Small intestine (tissue), 7 donors: Measurements from ENCODE around the gene FBXO31. TPM values are rescaled to one million over a fixed set of nuclear protein-coding genes. Genes with fewer than 3 reads are reported as not detected.

Source experiments
- DNase-seq, 2 donors: peaks; one replicate each; pipeline versions ENCODE4 v3.0.0 to v3.0.0-alpha.2; 2013
- FAIRE-seq: peaks from 2 replicates; lab custom pipeline; 2012; peaks lifted over from hg19 to GRCh38; lab: Jason Lieb, UNC
- H3K27ac ChIP-seq, 3 donors: one replicate each; pipeline ENCODE4 v1.5.1; 2013; ENCODE audit warnings: low read length in 2 of 3, mild to moderate bottlenecking in 2 of 3, control low read depth in 1 of 3, inconsistent platforms in 1 of 3, low read depth in 1 of 3, moderate library complexity in 1 of 3
- H3K27me3 ChIP-seq, 3 donors: one replicate each; pipeline ENCODE4 v1.6.1; 2013; ENCODE audit warnings: low read length in 3 of 3, inconsistent platforms in 1 of 3; ENCODE audit not compliant: control insufficient read depth in 3 of 3, insufficient read depth in 3 of 3
- H3K36me3 ChIP-seq, 3 donors: one replicate each; pipeline ENCODE4 v1.6.1; 2013; ENCODE audit warnings: low read length in 3 of 3, inconsistent platforms in 1 of 3, low read depth in 1 of 3, mild to moderate bottlenecking in 1 of 3, moderate library complexity in 1 of 3; ENCODE audit not compliant: control insufficient read depth in 3 of 3, insufficient read depth in 2 of 3
- H3K4me1 ChIP-seq, 3 donors: one replicate each; pipeline ENCODE4 v1.6.1; 2013; ENCODE audit warnings: low read length in 2 of 3, inconsistent platforms in 1 of 3, low read depth in 1 of 3, mild to moderate bottlenecking in 1 of 3, moderate library complexity in 1 of 3; ENCODE audit not compliant: control insufficient read depth in 3 of 3, insufficient read depth in 2 of 3
- H3K4me3 ChIP-seq, 3 donors: one replicate each; pipeline ENCODE4 v1.5.1; 2013; ENCODE audit warnings: low read length in 3 of 3, control low read depth in 1 of 3, inconsistent platforms in 1 of 3, low read depth in 1 of 3, mild to moderate bottlenecking in 1 of 3, moderate library complexity in 1 of 3
- H3K9me3 ChIP-seq, 2 donors: one replicate each; pipeline ENCODE4 v1.6.1; 2013; ENCODE audit warnings: low read depth in 1 of 2, low read length in 1 of 2; ENCODE audit not compliant: control insufficient read depth in 2 of 2, insufficient read depth in 1 of 2
- WGBS, 3 donors: extraction: QIAGEN DNeasy Blood & Tissue Kit; methylation state at CpG; one replicate each; pipeline ENCODE4 v1.1.7; 2013; 5-methylcytosine and 5-hydroxymethylcytosine counted together
- polyA plus RNA-seq, 4 donors: library from polyadenylated mRNA; stranded (reverse) in 3 of 4; unstranded in 1 of 4; fragments of 200-250 nt in 3 of 4; fragments of 120-200 nt in 1 of 4; gene quantifications; one replicate each; pipeline versions ENCODE4 v1.2.1 to v1.2.3, GENCODE V29; 2013
- donor health status: healthy with polysubstance abuse.
- donor health status: control.
- donor health status: control.
- donor health status: Bipolar disorder and iron deficiency.
- donor health status: healthy.

The FBXO31 gene
- polyA plus RNA-seq, 4 donors: 23.8 to 38.7 (median 29.4) TPM

DNA sequence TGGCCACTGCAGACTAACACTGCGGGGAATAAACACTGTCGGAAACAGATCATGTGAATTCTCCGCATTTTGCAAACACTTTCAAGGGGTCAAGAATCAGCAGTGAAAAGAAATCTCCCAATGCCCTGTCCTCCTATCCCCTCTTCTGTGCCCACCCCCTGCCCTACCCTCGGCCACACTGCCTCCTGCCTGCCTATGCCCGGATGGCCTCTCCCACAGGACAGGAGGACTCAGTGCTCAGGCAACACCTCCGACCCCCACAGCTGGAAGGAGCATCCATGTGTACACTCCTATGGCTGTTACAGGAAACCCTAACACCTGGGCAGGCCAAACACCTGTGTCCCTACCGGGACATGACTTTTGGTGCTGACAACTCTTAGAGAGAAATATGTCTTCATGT is 24.5 kb downstream of the FBXO31 start:
- no peaks in the 10 kb centered on the region for H3K9me3 ChIP-seq
- no peaks in the 10 kb centered on the region for H3K4me1 ChIP-seq
- H3K36me3 ChIP-seq: peaks cover 6 to 59% (median 13%) of the 10 kb centered on the region in 3 donors
- FAIRE-seq: no peak
- no peaks in the 10 kb centered on the region for H3K27me3 ChIP-seq
- no peak for DNase-seq
- 89 to 93% (median 93%) methylated on average over 7 of the region's 7 CpGs for WGBS, 3 donors
- no peak overlapping the region for H3K27ac ChIP-seq
- H3K4me3 ChIP-seq: no peak overlapping the region

- no peaks in the 10 kb centered on the region for H3K4me1 ChIP-seq
- DNase-seq: no peak
- H3K9me3 ChIP-seq: no peaks in the 10 kb centered on the region
- no peak overlapping the region for H3K4me3 ChIP-seq
- peaks cover 6 to 57% (median 13%) of the 10 kb centered on the region in 3 donors for H3K36me3 ChIP-seq
- WGBS, 3 donors: 87 to 90% (median 89%) methylated on average over 9 of the region's 9 CpGs
- H3K27ac ChIP-seq: no peak overlapping the region
- FAIRE-seq: no peak
- H3K27me3 ChIP-seq: no peaks in the 10 kb centered on the region
These were observed 24.9 kb downstream of the FBXO31 start for GRCh38 chr16:87358696-87359095.

GRCh38 chr16:87358250-87358649 is 25.3 kb downstream of the FBXO31 start:
- no peak overlapping the region for H3K27ac ChIP-seq
- FAIRE-seq (no peak), DNase-seq (no peak)
- no peaks in the 10 kb centered on the region for H3K27me3 ChIP-seq
- no peak overlapping the region for H3K4me3 ChIP-seq
- WGBS, 3 donors: 91 to 95% (median 94%) methylated on average over 17 of the region's 17 CpGs
- peaks cover 8 to 60% (median 13%) of the 10 kb centered on the region in 3 donors for H3K36me3 ChIP-seq
- H3K9me3 ChIP-seq: no peaks in the 10 kb centered on the region
- H3K4me1 ChIP-seq: no peaks in the 10 kb centered on the region

DNA sequence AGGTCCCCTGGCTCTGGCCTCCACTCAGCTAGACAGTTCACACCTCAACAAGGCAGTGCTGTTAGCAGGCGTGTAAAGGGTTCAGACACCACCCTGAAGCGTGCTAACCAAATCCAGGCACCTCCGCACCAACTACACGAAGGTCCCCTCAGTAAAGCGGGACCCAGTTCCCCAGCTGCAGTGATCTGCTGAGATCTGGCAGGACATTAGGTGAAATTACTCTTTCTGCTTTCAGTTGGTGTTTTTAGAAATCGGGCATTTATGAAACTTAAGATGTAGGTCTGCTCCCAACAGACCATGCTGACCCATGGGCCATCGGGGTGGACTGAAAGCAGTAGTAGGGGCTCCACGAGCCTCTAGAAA is 27.1 kb downstream of the FBXO31 start:
- H3K27me3 ChIP-seq: no peaks in the 10 kb centered on the region
- peaks cover 10 to 61% (median 13%) of the 10 kb centered on the region in 3 donors for H3K36me3 ChIP-seq
- FAIRE-seq (no peak), DNase-seq (no peak)
- 94 to 96% (median 95%) methylated on average over 8 of the region's 8 CpGs for WGBS, 3 donors
- H3K4me3 ChIP-seq: no peak overlapping the region
- H3K27ac ChIP-seq: no peak overlapping the region
- no peaks in the 10 kb centered on the region for H3K9me3 ChIP-seq
- no peaks in the 10 kb centered on the region for H3K4me1 ChIP-seq

GRCh38 chr16:87353613-87354012 is 30.0 kb downstream of the FBXO31 start:
- Histone ChIP-seq H3K9me3 (no peaks in the 10 kb centered on the region), H3K36me3 (peaks cover 5 to 45% (median 8%) of the 10 kb centered on the region in 3 donors), H3K4me3 (no peak overlapping the region), H3K27ac (no peak overlapping the region), H3K27me3 (no peaks in the 10 kb centered on the region), H3K4me1 (no peaks in the 10 kb centered on the region)
- 93 to 96% (median 95%) methylated on average over 17 of the region's 17 CpGs for WGBS, 3 donors
- FAIRE-seq (no peak), DNase-seq (no peak)

GRCh38 chr16:87352818-87353217 is 30.8 kb downstream of the FBXO31 start:
- no peak overlapping the region for H3K27ac ChIP-seq
- no peaks in the 10 kb centered on the region for H3K4me1 ChIP-seq
- no peaks in the 10 kb centered on the region for H3K9me3 ChIP-seq
- 92 to 96% (median 93%) methylated on average over 13 to 15 of the region's 15 CpGs for WGBS, 3 donors
- H3K4me3 ChIP-seq: no peak overlapping the region
- H3K36me3 ChIP-seq: peaks cover 5 to 45% (median 6%) of the 10 kb centered on the region in 3 donors
- DNase-seq: no peak
- no peak for FAIRE-seq
- H3K27me3 ChIP-seq: no peaks in the 10 kb centered on the region

DNA sequence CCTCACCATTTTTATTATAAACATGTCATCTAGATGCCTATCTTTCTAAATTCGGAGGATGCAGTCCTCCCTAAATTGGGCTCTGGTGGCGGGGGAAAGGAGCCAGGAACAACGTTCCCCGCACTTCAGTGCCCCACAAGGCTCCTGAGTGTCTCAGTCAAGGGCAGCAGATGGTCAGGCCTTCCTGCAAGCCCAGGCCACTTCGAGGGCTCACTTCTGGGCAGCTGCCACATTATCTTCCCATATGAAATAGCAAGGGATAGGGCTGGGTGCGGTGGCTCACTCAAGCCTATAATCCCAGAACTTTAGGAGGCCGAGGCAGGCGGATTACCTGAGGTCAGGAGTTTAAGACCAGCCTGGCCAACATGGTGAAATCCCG is 32.3 kb downstream of the FBXO31 start:
- Histone ChIP-seq H3K9me3 (no peaks in the 10 kb centered on the region), H3K4me1 (no peaks in the 10 kb centered on the region), H3K27ac (no peak overlapping the region), H3K36me3 (peaks cover 5 to 46% (median 6%) of the 10 kb centered on the region in 3 donors), H3K4me3 (no peak overlapping the region), H3K27me3 (no peaks in the 10 kb centered on the region)
- FAIRE-seq (no peak), DNase-seq (no peak)
- 73 to 89% (median 82%) methylated on average over 8 to 9 of the region's 9 CpGs for WGBS, 3 donors

- H3K4me1 ChIP-seq: no peaks in the 10 kb centered on the region
- no peak for DNase-seq
- no peak overlapping the region for H3K27ac ChIP-seq
- H3K36me3 ChIP-seq: peaks cover 2 to 48% (median 6%) of the 10 kb centered on the region in 3 donors
- 72 to 94% (median 84%) methylated on average over 23 of the region's 23 CpGs for WGBS, 3 donors
- no peaks in the 10 kb centered on the region for H3K27me3 ChIP-seq
- H3K4me3 ChIP-seq: no peak overlapping the region
- no peaks in the 10 kb centered on the region for H3K9me3 ChIP-seq
- FAIRE-seq: no peak
These were observed 32.8 kb downstream of the FBXO31 start for GRCh38 chr16:87350681-87351319.

DNA sequence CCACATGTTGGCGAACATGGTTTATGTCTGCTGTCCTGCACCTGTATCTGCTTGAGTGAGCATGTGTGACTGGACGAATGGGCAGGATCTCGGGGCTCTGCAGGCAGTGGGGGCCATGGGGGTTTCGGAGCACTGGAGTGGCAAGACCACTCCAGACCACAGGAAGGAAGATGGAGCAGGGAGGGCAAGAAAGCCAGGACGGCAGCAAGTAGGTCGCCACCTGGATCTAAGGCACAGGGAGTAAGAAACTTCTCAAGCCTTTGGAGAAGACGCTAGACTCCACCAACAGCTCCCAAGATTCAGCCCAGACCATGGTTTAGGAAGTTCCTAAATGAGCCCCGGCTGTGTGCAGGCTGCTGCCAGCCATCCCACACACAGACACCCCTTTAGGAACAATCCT is 33.5 kb downstream of the FBXO31 start:
- Histone ChIP-seq H3K4me3 (no peak overlapping the region), H3K36me3 (peaks cover 2 to 54% (median 6%) of the 10 kb centered on the region in 3 donors), H3K27me3 (no peaks in the 10 kb centered on the region), H3K9me3 (no peaks in the 10 kb centered on the region), H3K4me1 (peaks cover 0 to 2% (median 0%) of the 10 kb centered on the region in 3 donors), H3K27ac (no peak overlapping the region)
- FAIRE-seq: no peak
- WGBS, 3 donors: 89 to 93% (median 91%) methylated on average over 8 of the region's 8 CpGs
- no peak for DNase-seq
